Skeletal muscle satellite cell (primary cell): ENCODE data around the gene NMU.
"Not testable (repeated sequence)": the region's sequence is repeated elsewhere in the genome, so short reads cannot be mapped to it uniquely, and the experiment has no call there.

Experiments
- H3K27me3 ChIP-seq: 2 replicates; pipeline ENCODE4 v1.7.0; 2013; ENCODE audit warnings: low read length; ENCODE audit not compliant: control insufficient read depth, insufficient read depth
- H3K36me3 ChIP-seq: 2 replicates; pipeline ENCODE4 v1.7.0; 2013; ENCODE audit warnings: mild to moderate bottlenecking, control low read depth, low read length; ENCODE audit not compliant: insufficient read depth
- H3K4me1 ChIP-seq: 2 replicates; pipeline ENCODE4 v1.7.0; 2013; ENCODE audit warnings: low read length; ENCODE audit not compliant: control insufficient read depth, insufficient read depth
- H3K4me2 ChIP-seq: 2 replicates; pipeline ENCODE4 v1.7.0; 2013; ENCODE audit warnings: mild to moderate bottlenecking, low read length
- H3K4me3 ChIP-seq: 2 replicates; pipeline ENCODE4 v1.7.0; 2013; ENCODE audit warnings: low read length
- H3K9ac ChIP-seq: 2 replicates; pipeline ENCODE4 v1.7.0; 2013; ENCODE audit warnings: mild to moderate bottlenecking, low read depth, low read length, moderate library complexity
- H3K9me3 ChIP-seq: replicated peaks from 2 replicates; pipeline ENCODE4 v1.7.0; 2013; ENCODE audit warnings: mild to moderate bottlenecking, control low read depth, low read length

NMU gene

DNA sequence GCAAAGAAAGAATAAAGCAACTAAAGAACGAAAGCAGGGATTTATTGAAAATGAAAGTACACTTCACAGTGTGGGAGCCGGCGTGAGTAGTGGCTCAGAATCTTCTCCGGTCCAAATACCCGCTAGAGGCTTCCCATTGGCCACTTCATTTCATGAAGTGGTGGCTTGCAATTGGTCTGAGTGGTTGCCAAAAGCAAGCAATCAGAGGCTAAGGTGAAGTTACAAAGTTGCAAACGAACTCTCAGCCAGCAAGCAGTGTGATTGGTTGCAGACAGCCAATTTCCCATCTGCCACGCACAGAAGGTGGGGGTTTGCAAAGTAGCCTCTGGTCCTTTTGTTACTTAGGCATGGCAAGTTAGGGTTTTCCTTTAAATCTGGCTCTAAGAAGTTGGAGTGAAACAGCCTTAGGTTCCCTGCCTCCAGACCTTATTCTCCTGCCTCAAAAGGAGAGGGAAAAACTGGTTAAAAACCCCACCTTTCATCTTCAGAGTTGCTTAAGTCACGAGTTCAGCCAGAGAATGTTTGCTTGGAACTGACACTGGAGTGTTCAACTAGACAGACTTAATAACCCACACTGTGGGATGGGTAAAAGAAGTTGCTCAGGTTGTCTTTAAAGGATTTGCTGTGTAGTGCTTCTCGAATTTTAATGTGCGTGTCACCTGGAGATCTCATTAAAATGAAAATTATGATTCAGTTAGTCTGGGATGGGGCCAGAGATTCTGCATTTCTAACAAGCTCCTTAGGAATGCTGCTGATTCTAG, 82.5 kb downstream of the NMU start:
- H3K9ac ChIP-seq = no peak overlapping the region
- no peaks in the 10 kb centered on the region for H3K9me3 ChIP-seq
- no peaks in the 10 kb centered on the region for H3K27me3 ChIP-seq
- peak overlapping the region; percentile 65 for H3K4me2 ChIP-seq
- H3K36me3 ChIP-seq = no peaks in the 10 kb centered on the region
- peaks cover 25% of the 10 kb centered on the region for H3K4me1 ChIP-seq
- H3K4me3 ChIP-seq = peak overlapping the region; percentile 49

DNA sequence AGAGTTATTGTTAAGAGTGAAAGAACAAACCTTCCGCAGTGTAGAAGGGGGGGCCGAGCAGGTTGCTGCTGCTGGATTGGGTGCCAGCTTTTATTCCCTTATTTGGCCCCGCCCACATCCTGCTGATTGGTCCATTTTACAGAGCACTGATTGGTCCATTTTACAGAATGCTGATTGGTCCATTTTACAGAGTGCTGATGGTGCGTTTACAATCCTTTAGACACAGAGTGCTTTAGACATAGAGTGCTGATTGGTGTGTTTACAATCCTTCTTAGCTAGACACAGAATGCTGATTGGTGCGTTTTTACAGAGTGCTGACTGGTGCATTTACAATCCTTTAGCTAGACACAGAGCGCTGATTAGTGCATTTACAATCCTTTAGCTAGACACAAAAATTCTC, 84.1 kb downstream of the NMU start:
- H3K27me3 ChIP-seq, H3K4me2 ChIP-seq, H3K4me3 ChIP-seq, H3K36me3 ChIP-seq, H3K9ac ChIP-seq, H3K9me3 ChIP-seq: not testable (repeated sequence)
- H3K4me1 ChIP-seq = peaks cover 36% of the 10 kb centered on the region

DNA sequence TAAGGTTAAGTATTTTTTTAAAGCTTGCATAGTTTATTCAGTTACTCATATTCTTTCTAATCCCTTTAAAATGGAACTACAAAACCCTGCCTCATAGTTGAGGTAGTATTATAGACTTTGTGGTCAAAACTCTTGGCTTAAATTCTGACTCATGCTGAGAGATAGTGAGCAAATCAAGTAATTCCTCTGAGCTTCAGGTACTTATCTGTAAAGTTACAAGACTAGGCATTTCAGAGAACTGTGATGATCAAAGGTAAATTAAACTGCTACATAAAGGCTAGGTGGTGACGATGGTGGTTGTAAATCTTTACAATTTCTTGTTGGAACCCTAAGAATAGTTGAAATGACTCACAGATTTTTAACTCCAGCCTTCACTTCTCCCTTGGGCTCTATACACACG, 86.2 kb downstream of the NMU start:
- H3K36me3 ChIP-seq = no peaks in the 10 kb centered on the region
- peak overlapping the region; percentile 59 for H3K4me2 ChIP-seq
- no peaks in the 10 kb centered on the region for H3K27me3 ChIP-seq
- H3K4me1 ChIP-seq = peaks cover 36% of the 10 kb centered on the region
- no peaks in the 10 kb centered on the region for H3K9me3 ChIP-seq
- H3K4me3 ChIP-seq = peak overlapping the region; percentile 2
- H3K9ac ChIP-seq = no peak overlapping the region

DNA sequence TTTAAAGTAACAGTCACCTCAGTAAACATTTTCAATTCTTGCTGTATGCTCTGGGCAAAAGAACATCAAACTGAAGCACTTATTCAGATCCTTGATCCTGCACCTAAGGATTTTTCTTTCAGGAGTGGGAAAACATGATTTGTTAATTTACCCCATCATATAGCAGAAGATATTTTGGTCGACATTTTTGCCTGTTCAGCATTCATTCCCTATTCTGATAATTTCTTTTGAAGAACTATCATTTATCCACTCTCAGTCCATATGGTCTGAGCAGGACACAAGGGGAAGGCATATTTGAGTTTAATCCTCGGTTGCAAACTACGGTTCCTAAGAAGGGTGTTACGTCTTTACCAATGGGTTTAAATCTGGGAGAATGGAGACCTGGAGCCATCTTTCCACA, 88.2 kb downstream of the NMU start:
- H3K9me3 ChIP-seq = no peaks in the 10 kb centered on the region
- H3K36me3 ChIP-seq = no peaks in the 10 kb centered on the region
- no peaks in the 10 kb centered on the region for H3K27me3 ChIP-seq
- peaks cover 46% of the 10 kb centered on the region for H3K4me1 ChIP-seq
- peak overlapping the region; percentile 88 for H3K4me2 ChIP-seq
- peak overlapping the region; percentile 80 for H3K4me3 ChIP-seq
- peak overlapping the region; percentile 86 for H3K9ac ChIP-seq

DNA sequence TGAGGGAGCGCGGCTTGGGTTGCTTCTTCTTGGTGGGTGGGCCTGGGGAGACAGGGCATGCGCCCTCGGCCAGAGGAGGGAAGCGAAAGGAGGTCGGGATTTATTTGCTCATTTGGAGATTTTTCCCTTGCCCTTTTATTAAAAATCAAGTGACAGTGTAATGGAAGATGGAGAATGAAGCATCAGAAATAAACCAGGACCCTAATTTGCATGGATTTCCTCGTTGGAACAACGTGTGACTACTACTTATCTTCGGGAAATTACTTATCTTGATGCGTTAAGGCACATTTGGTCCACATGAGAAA, 88.7 kb downstream of the NMU start:
- Histone ChIP-seq H3K27me3 (no peaks in the 10 kb centered on the region), H3K4me3 (peak overlapping the region; percentile 80), H3K9ac (peak overlapping the region; percentile 86), H3K4me2 (peak overlapping the region; percentile 88), H3K9me3 (no peaks in the 10 kb centered on the region), H3K4me1 (peaks cover 46% of the 10 kb centered on the region), H3K36me3 (no peaks in the 10 kb centered on the region)

DNA sequence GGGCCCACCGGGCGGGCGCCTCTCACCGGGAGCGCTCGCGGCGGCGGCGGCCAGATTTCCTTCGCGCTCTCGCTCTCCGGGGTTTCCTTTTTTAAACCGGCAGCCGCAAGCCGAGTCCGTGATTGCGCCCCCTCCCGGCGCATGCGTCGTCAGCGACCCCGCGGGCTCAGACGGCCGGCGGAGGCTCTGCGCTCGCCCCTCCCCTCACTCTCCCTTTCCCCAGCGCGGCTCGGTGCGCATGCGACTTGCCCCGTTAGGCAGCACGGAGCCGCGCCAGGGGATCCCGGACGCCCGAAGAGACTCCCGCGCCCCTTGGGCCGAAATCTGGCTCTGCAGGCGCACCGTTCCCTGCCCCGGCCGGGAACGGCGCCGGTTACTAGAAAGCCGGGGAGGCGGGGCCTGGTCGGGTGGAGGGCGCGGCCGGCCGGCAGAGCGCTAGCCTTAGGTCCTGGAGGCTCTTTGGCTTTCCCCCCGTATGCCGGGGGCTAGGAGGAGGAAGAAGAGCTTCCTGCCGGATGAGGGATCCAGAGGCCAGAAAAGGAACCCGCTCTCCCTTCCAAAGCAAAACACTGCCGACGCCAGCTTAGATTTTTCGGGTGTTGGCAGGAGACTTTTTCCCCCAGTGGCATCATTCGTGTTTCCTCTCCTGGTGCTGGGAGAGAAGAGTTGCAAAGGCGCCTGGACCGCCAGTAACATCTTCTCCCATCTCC, 89.2 kb downstream of the NMU start, which contains the start of gene CLOCK:
TSS of gene CLOCK (minus strand) at position 154 of the 710 bp plus-strand sequence. CDS start 64,124 bp downstream, outside the sequence.
- H3K9ac ChIP-seq = peak within 1 kb of the TSS; percentile 86
- H3K4me2 ChIP-seq = peak within 1 kb of the TSS; percentile 88
- peak within 1 kb of the TSS; percentile 80 for H3K4me3 ChIP-seq
- no peaks in the 10 kb centered on the region for H3K36me3 ChIP-seq
- peaks cover 46% of the 10 kb centered on the region for H3K4me1 ChIP-seq
- H3K9me3 ChIP-seq = no peaks in the 10 kb centered on the region
- H3K27me3 ChIP-seq = no peaks in the 10 kb centered on the region

DNA sequence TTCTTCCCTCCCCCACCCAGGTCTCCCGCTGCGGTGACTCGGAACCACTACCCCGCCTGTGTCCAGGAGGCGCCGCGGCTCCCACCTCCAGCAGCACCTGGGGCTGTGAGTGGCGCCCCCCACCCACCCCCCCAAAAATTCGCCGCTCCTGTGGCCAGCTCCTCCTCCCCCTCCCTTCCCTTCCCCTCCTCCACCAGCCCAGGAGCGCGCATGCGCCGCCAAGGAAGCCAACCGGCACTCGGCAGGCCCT, 89.7 kb downstream of the NMU start:
- H3K4me1 ChIP-seq = peaks cover 46% of the 10 kb centered on the region
- peak overlapping the region; percentile 80 for H3K4me3 ChIP-seq
- H3K4me2 ChIP-seq = peak overlapping the region; percentile 88
- peak overlapping the region; percentile 86 for H3K9ac ChIP-seq
- H3K9me3 ChIP-seq = no peaks in the 10 kb centered on the region
- no peaks in the 10 kb centered on the region for H3K27me3 ChIP-seq
- no peaks in the 10 kb centered on the region for H3K36me3 ChIP-seq

DNA sequence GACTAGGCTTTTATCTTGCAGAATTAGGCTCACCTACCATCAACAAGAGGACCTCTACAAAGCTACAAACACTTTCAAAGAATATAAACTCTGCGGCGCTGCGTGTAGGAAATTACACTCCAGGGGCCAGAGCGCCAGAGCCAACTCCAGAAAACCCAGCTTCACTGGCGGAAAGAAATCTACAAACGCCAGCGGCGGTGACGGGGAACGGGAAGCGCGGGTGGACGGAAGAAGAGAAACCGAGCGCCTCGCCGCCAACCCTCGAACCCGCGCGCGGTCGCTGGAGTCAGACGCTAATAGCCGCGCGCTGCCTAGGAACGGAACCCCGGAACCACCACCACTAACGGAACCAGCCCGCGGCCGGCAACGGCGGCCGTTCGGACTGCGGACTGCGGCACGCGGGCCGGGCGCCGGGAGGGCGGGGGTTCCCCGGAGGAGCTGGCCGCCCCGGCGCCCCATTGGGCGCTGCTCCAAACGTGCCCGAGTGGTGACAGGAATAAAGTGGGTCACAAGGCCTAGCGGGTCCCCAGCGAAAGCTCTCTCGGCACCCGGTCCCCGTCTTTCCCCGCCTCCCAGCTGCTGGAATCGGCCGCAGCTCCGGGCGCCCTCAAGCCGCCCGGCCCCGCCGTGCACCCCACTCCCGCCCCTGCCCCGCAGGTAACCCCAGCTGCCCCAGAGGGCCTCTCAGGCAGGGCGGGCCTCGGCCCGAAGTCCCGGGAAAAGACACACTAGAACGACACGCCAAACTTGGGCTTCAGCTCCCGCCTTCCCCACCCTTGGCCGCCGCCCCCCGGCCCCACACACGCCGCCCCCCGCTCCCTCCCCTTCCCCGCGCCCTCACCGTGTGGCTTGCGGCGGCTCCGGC, 90.2 kb downstream of the NMU start:
- Histone ChIP-seq H3K9me3 (no peaks in the 10 kb centered on the region), H3K27me3 (no peaks in the 10 kb centered on the region), H3K4me3 (peak overlapping the region; percentile 80), H3K4me1 (peaks cover 46% of the 10 kb centered on the region), H3K36me3 (no peaks in the 10 kb centered on the region), H3K9ac (peak overlapping the region; percentile 84), H3K4me2 (peak overlapping the region; percentile 81)
